GM10266 (cell line): ENCODE data around the gene VILL.

Experiments used
- DNase-seq: peaks from one replicate; pipeline ENCODE4 v3.0.0; 2012; ENCODE audit errors: extremely low spot score
- TF ChIP-seq, protein P1 (sequence below): IDR thresholded peaks from 2 replicates; pipeline ENCODE4 v1.5.1; 2012; ENCODE audit warnings: mild to moderate bottlenecking, low read depth; ENCODE audit not compliant: control insufficient read depth, insufficient read depth; ENCODE audit errors: missing control alignments

Gene VILL

DNA sequence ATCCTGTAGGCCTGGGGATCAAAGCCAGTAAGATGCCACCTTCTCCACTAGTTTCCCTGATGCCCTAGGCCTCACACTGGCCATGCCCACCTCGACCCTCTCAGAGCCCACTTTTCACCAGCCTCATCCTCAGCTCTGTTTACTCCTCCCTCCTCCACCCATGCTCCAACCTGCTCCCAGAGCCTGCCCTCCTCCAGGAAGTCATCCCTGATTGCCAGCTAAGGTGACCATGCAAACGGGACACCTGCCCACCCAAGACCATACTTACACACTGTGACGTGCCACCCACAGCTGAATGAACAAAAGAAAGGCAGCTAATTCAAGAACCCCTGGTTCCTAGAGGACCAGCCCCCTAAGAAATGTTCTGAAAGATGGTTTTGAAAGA is 29.7 kb downstream of the VILL start:
- no peak for DNase-seq
- TF ChIP-seq, protein P1, sequence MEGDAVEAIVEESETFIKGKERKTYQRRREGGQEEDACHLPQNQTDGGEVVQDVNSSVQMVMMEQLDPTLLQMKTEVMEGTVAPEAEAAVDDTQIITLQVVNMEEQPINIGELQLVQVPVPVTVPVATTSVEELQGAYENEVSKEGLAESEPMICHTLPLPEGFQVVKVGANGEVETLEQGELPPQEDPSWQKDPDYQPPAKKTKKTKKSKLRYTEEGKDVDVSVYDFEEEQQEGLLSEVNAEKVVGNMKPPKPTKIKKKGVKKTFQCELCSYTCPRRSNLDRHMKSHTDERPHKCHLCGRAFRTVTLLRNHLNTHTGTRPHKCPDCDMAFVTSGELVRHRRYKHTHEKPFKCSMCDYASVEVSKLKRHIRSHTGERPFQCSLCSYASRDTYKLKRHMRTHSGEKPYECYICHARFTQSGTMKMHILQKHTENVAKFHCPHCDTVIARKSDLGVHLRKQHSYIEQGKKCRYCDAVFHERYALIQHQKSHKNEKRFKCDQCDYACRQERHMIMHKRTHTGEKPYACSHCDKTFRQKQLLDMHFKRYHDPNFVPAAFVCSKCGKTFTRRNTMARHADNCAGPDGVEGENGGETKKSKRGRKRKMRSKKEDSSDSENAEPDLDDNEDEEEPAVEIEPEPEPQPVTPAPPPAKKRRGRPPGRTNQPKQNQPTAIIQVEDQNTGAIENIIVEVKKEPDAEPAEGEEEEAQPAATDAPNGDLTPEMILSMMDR, result no peak

DNA sequence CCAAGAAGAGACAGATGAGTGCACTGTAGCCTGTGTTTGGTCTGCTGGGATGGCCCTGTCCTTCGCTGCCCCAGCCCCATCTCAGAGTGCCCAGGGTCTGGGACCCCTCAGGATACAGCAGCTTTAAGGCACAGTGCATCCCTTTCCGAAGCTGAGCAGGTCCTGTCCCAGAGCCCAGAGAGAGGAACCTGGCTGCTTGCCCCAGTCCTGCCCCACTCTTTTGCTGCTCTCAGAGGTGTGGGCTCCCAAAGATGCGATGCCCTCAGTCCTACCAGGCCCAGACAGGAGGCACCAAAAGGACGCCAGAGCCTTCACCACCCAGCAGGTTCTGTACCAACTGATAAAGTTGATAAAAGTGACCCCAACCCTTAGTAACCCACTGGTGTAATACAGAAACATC is 30.6 kb downstream of the VILL start:
- no peak for DNase-seq
- TF ChIP-seq, protein P1, result no peak

DNA sequence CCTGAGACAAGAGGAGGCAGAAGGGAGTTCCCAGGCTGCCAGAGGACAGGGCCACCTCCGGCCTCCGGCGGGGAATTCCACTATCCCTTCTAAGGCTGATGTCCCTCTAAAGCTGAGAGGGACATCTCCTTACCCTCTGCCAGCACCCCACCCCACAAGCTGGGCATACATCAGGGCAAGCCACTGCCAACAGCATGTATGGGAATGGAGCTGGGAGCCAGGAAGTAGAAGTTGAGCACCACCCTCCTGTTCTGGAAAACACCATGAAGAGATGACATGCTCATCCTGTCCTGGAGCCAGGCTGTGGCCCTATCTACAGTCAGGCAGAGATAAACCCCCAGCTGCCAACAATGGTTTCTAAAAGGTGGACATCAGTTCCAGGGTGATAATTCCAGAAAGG is 31.7 kb downstream of the VILL start:
- DNase-seq, result no peak
- TF ChIP-seq, protein P1, result no peak

DNA sequence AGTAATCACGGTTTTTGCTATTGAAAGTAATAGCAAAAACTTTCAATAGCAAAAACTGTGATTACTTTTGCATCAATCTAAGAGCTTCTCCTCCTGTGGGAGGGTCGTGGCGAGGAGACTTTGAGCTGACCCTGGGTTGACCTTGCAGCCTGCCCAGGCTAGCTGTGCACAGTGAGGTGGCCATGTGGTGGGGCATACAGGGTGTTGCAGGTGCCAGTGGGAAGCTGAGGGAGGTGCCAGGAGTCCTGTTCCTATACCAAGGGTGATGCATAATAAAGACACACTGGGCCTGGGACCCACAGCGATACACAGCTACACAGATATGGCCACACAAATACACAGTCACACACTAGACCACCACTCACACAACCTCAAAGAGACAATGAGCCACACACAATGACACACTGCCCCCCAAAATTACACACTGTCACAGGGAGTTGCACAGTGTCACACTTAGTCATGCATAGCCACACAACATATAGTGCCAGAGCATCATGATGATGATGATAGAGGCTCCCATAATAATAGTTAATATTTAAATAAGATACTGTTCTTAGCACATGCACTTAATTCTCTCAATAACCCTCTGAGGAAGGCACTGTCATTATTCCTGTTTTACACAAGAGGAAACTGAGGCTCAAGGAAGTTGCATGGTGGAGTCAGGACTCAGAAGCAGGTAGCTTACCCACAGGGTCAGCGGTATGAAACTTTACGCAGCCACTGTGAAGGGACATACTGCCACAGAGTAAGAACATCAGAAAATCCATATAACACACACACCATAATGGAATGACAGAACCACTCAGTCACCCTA is 32.5 kb downstream of the VILL start:
- DNase-seq, result no peak
- TF ChIP-seq, protein P1, result no peak

DNA sequence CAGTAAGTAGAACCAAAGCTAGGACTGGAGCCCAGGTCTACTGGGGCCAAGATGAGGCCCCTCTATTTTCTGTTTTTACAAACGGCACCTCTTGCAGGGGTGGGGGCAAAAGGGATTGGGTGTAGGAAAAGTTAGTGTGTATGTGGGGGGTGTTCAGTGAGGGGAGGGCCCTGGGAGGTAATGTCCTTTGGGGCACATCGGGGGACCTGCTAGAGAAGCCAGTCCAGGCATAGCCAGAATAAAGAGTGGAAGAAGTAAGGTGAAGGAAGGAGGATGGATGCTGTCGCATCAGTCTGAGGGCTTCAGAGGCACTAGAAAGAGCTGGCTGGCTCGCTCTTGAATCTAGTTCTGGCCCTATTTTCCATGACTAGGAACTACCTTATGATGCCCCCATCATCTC is 36.3 kb downstream of the VILL start:
- TF ChIP-seq, protein P1, result no peak
- DNase-seq, result no peak

DNA sequence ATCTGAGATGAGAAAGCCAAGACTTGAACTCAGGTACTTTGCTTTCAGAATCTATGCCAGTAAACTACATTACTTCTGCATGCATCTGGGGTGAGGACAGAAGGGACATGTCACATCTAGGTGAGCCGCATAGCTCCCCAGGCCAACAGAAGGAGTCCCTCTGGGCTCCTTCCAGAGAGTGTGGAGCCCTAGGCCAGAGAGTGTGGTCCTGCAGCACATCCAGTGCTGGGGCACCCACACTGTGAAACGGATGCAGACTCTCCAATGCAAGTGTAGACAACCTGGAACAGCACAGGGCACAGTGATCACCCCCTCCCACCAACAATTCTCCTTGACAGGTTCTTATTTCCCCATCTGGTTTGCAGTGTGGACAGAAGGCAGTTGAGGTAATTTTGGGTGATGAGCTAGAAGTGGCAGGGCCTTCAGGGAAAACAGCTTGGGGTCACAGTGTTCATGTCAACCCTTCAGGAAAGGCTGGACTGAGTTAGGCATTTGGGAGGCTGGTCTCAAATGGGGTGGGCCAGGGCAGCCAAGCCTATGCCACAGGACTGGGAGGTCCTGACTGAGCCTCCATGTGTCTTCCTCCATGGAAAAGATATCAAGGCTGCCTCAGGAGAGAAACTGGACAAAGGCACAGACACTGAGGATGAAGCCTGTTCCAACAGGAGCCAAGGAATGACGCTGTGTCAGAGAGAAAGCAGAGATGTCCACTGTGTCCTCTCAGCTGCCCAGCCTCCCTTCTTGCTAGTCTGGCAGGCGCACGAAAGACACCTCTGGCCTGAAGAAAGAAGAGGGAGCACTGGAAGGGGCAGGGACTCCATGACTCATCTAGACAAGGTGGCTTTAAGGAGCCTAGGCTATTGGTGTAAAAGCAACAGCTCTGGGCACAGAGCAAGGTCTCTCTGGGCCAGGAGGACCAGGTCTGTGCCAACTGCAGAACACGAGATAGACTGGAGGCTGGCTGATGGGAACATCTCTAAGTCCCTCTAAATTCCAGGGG is 37.2 kb downstream of the VILL start:
- no peak for DNase-seq
- TF ChIP-seq, protein P1, result no peak
